GM10266 (cell line): ENCODE data around the gene GIT1.
"Not testable (repeated sequence)": the region's sequence is repeated elsewhere in the genome, so short reads cannot be mapped to it uniquely, and the experiment has no call there.

Experiments used
- DNase-seq: peaks from one replicate; pipeline ENCODE4 v3.0.0; 2012; ENCODE audit errors: extremely low spot score
- CTCF ChIP-seq: IDR thresholded peaks from 2 replicates; pipeline ENCODE4 v1.5.1; 2012; ENCODE audit warnings: mild to moderate bottlenecking, low read depth; ENCODE audit not compliant: control insufficient read depth, insufficient read depth; ENCODE audit errors: missing control alignments

The GIT1 gene

DNA sequence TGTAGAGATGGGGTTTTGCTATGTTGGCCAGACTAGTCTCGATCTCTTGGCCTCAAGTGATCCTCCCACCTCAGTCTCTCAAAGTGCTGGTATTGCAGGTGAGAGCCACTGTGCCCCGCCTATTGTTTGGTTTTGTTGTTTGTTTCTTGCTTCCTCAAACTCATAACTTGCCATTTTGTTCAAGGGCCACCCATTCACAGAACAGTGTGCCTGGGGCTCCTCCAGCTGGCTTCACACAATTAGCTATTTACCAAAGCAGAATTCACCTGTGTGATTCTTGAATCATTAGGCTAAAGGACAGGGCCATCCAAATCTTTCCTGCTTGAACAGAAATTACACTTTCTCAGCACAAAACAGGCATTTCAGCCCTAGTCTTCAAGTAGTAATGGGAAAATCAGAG is 29.8 kb downstream of the GIT1 start:
- TF ChIP-seq CTCF = peak; percentile 12
- DNase-seq = no peak

GRCh38 chr17:29558139-29558538 is 31.3 kb downstream of the GIT1 start:
- DNase-seq = not testable (repeated sequence)

DNA sequence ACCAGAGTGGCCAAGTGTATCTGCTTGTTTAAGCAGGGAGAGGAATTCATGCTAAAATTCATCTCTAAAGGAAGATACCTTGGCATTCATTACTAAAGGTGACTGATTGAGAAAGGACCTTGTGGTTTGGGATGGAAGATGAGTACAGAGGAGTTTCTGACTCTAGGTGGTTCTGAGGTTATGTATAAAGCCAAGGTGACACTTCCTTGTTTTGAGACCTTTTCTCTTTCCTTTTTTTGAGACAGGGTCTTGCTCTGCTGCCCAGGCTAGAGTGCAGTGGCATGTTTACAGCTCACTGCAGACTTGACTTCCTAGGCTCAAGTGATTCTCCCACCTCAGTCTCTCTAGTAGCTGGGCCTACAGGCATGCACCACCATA is 31.7 kb downstream of the GIT1 start:
- no peak for DNase-seq
- TF ChIP-seq CTCF = no peak

DNA sequence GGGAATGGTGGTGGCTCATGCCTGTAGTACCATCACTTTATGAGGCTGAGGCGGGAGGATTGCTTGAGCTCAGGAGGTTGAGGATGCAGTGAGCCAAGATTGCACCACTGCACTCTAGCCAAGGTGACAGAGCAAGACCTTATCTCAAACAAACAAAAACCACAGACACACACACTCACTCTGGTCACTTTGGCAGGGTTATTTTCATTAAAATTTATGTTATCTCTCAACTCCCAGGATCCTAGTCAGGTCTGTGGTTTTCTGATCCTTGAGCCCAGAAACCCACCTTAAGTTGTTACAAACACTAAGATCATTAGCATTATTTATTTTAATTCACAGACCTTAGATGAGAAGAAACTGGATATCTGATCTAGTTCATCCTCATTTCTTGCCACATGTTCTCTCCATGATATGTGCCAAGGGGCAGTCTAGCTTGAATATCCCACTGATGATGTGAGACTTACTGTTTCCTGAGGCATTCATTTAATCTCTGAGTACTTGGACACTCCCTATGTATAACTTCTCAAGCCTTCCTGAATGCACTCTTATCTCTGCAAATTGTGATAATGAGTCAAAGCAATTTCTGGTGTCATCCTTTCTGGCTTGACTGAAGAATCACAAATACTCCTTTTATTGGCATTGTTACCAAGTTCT is 32.2 kb downstream of the GIT1 start:
- TF ChIP-seq CTCF = no peak
- DNase-seq = no peak

- DNase-seq = no peak
- TF ChIP-seq CTCF = no peak
These were observed 33.6 kb downstream of the GIT1 start for GRCh38 chr17:29555840-29556239.

GRCh38 chr17:29549177-29549923 is 40.1 kb downstream of the GIT1 start:
- DNase-seq = peak; percentile 63
- TF ChIP-seq CTCF = no peak

DNA sequence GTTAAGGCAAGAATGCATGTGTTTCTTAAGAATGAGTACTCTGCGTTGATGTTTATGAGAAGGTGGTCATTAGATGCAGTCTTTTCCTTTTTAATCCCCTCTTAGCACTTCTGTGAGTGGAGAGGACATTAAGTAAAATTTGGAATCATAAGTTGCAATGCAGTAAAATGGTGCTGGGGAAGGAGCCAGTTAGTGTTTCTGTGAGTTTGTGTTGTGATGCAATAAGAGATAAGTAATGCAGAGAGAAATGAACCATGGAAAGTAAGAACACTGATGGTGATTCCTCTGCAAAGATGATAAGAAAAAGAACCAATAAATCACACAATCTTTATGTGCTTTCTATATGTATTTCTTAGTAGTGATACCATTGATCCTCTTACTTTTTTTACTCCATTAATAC is 42.6 kb downstream of the GIT1 start:
- TF ChIP-seq CTCF = no peak

More for the DNA sequence above, 42.6 kb downstream of the GIT1 start:
- DNase-seq = no peak
